Measurements from ENCODE around the gene SCGN.

Gene SCGN

DNA sequence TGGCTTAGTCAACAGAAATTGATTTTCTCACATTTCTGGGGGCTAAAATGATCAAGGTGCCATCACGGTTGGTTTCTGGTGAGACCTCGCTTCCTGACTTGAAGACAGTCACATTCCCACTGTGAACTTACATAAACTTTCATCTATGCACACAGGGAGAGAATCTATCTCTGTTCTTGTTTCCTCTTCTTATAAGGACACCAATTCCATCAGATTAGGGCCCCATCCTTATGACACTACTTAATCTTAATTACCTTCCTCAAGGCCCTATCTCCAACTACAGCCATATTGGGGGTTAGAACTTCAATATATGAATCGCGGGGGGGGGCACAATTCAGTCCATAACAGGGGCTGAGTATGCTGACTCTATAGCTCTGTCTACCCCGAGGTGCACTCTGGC, 10.6 kb upstream of the SCGN start:
- DNase-seq: no peak

DNA sequence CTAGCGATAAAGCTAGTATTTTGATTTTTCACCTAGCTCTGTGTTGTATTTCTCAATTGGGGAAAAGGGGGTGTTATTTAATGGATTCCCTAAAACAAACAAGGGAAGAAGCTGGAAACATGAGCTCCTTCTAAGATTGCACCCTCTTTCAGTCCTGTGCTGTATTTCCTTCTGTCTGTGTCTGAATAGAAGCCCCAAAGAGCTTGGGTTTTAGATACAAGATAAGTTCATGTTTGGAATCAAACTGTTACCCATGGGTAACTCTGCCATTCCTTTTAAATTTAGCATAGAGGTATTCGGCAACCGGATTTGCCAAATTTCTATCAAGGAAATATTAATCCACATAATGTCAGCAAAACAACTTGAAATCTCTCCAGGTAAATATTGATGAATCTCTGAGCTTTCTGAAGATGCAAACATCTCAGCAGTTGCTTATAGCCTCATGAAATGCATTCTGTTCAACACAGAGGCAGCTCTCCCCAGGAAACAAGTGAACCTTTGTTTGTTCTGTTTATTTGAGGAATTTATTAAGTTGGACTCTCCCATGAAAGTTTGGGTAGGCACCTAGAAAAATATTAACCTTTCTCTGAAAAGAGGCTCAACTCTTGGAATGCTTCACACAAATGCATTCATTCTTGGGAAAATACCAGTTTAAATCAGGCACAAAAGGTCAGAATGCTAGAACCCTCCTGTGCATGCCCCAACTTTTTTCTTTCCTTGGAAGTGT, 9.9 kb upstream of the SCGN start:
- DNase-seq: no peak

DNA sequence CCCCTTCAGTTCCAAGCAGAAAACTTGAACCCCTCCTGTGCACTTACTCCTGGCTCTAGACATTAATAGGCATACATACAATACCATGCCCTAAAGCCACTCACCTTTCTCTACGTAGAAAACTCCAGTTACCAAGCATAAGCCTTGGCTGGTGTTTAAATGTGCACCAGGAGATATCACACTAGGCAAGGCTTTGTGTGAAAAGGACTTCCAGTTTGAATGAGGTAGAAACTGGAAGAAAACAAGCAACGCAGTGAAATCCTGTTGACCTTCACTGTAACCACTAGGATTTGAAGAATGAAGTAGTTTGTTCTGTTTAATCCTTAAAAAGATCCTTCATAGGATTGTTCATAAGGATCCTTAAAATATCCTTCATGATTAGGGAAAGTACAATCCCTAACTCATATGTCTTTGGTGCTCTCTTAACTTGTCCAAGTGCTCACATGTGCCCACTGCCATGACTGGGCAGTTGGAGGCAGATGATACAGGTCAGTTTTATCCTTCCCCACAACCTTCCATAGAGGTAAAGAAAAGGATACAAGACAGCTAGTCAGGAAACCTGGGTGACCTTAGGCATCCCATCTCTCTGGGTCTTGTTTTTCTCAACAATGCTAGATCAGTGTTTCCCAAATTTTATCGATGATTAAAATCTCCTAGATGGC, 9.2 kb upstream of the SCGN start:
- DNase-seq: no peak

DNA sequence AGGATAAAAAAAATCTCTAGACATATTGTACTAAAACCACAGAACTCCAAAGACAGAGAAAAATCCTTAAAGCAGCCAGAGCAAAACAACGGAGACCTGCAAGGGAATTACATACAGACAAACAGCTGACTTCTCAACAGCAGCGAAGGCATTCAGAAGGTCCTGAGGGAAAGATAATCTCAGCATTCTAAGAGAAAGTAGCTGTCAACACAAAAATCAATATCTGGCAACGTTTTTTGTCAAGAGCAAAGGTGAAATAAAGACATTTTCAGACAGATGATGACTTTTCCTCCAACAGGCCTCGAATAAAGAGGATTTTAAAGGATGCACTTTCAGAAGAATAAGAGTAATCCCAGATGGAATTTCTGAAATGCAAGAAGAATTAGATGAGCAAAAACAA, 6.1 kb upstream of the SCGN start:
- no peak for DNase-seq

DNA sequence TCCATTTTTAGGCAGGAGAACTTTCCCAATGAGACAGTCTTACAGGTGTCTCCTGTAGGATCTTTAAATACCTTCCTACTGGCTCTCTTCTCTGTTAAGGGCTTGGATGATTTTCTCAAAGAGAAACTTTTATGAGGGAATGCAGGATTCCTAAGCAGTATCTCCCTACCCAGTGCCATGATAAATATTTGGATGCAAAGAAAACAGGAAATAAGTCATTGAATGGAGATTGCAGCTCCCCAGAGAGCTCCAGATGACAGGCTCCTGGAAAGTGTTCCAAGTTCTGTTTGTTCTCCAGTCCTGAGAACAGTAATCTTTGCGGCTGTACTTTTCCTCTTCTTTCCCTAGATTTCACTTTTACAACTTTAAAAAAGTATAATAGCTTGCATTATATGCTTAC, 2.4 kb upstream of the SCGN start:
- DNase-seq: no peak

DNA sequence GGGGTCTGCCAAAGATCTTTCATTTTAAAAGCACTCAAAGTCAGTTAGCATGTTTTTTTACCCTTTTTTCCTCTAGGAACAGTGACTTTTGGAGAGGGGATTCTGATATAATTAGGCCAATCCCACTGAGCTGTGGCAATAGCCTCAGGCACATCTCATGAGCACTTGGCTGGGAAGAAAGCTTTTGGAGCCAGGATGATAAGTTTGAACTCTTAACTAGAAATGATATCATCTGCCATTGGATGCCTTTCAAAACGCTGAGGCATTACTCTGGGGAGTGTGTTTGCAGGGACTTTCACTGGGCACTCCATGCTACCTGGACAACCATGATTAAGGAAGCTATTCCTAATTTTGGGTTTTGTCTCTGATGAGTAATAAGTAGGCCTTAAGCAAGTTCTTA, 3.7 kb downstream of the SCGN start:
- no peak for DNase-seq

DNA sequence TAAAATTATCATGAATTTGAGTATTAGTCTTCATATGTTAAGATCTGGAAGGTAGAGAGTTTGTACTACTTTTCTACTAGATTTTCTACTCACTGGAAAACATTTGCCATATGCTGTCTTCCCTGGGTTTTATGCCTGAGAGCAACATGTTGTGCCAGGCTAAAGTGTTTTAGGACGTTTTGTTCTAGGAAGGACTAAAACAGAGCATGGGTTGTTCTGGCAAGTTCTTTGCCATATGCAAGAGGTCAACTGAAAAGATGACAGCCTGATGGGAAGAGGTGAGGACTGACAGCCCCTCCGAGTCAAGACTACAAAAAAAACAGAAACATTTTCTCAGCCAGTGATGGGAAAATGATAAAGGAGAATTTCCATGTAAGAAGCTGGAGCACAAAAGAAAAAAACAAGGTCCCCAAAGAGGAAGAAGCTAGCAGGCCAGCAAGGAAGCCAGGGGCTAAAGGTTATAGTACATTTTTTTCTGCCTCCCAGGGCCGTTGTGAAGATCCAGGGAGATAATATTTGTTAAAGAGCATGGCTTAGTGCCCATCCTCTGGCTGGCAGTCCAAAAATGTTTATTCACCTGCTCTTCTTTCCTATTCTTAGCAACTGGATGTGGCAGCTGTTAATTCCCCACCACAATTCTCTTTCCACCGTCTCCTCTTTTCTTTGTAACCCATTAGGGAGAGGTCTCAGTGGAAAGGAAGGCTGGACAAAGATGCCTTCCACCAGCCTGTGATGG, 7.8 kb downstream of the SCGN start:
- DNase-seq: no peak

DNA sequence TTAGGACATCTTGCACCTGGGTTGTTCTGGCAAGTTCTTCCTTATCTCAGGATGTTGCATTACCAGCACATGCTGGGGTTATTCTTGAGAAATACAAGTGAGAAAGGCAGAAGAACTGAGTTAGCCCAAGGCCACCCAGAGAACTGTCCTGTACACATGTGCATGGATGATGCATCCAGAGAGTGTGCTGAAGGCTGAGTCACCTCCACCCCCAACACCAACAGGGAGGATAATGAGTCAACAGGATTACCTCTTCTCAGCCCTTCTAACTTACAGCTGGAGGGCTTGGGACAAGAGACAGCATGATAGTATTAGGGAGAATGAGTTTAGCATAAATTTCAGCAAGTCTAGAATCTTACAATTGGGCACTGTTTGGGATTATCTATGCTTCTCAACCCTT, 8.5 kb downstream of the SCGN start:
- DNase-seq: no peak

DNA sequence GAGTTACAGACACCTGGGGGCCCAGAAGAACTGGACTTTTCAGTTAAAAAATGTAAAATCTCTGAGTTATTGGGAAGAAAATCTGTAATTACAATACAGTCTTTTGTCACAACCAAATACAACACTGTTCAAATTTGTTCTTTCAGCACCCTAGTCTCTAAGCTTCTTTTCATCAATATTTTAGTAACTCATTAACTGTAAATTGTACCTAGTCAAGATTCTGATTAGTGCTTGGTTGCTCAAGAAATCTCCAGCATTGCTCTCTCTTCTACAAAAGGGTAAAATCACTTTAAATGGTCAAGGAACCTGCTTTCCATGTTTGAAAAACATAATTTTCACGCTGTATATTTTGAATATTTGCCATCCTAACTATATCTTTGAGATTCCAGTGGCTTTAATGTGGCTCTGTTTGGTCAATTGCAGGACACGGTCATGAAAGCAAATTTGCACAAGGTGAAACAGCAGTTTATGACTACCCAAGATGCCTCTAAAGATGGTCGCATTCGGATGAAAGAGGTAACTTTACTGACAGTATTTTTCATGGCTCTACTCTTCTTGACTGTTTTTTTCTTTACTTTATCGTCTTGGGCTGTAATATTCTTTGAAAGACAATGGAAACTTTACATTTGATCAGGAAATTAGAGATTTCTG, 9.2 kb downstream of the SCGN start:
- DNase-seq: no peak

DNA sequence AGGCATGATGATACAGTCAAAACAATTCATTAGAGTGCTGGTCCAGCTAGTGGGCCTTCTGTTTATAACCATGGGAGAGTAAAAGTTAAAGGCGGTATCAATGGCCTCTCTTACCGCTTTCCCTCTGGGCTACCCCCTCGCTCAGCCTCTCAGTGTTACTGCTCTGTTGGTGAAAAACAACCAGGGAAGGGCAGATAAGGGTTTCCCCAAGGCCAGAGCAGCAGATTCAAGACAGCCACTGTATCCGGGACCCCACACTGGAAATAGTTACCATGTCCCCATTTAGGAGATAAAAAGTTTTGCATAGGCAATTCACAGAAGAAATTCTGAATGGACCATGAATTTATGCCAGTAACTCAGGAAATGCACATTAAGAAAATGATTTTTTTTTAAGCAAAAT, 13.4 kb downstream of the SCGN start:
- DNase-seq: no peak

DNA sequence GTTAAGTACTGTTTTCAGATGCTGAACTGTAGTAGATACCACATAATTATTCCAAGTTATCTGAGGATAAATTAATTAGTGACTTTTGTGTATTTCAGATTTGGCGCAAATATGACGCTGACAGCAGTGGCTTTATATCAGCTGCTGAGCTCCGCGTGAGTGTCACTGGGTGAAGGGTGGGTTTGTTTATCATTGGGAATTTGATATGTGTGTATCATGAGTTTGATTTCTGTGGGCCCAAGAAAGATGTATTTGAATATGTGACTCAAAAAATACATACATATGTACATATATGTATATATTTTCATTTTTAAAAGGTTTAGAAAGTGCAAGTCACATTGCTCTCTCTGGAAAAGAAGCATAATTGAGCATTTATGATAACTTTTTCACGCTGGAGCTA, 17.4 kb downstream of the SCGN start:
- no peak for DNase-seq

DNA sequence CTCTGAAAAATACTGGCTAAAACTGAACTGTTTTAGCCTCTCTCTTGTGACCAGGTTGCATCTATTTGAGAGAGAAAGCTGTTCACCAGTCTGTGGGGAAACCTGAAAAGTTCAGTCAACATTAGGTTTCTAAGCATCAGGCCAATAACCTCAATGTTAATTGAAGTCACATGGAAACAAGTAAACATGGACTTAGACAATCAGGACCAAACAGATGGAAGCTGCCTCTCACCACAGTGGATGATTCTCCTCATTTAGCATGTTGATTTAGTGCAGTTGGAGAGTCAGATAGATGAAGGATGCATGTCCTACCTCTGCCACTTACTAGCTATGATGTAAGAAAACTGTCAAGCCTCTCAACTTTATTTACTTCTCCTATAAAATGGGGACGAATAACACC, 18.2 kb downstream of the SCGN start:
- no peak for DNase-seq

DNA sequence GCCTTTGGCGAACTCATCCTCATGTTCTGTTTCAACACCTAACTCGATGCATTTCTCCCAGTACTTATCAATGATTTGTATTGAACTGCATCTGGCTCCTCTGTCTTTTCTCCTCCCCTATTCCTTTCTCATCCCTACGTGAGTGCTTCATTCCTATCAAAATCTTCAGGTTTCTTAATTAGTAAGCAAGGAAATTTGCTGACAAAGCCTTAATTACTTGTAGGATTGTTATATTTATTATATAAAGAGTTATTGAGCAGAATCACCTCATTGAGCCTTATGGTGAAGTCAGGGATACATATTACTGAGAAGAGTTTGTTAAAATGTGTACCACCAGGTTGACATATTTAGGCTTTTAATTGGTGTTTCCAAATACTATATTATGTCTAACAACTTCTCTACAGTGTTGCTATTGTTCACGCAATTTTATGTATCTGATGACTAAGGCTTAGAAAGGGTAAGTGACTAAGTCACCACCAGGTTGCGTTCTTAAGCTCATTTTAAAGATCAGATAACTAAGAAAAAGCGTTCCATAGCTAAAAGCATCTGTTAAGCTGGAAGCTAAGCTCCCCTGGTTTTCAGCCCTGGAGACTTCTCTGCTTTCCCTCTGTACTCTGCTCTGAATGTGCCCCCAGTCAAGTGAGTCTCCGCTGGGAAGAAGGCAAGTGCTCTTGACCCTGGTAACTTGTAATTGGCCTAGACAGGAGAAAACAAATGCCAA, 18.9 kb downstream of the SCGN start:
- no peak for DNase-seq

DNA sequence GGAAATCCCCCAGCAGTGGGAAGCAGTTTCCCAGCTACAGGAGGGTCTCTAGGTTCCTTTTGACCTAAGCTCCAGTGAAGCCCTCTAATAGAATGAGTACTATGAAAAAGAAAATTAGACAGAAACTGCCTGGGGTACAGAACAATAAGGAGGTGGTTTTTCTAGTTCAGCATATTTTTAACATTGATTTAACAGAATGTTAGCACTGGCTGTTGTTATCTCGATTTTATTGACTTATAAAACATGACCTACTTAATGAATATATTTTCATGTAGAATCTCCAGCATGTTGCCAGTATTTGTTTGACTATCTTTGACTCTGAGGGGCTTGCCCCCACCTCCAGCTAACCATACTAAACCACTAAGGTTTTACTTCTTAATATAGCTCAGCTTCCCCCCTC, 19.6 kb downstream of the SCGN start:
- no peak for DNase-seq

DNA sequence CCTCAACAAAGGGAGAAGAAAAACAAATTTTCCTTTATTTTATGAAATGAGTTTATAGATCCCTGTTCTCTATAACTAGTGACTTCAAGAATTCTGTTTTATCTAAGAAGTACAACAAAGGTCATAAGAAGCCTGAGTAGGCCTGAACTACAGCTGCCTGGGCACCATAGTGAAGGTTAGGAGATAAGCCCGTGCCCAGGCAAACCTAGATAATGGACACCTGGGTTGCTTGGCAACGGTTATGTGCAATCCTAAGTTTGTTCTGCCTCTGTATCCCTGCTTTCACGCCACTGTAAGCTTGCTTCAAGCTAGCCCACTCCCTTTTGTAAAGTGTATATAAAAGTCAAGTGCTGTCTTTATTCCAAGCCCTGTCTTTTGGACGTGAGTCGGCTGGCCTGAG, 23.2 kb downstream of the SCGN start:
- no peak for DNase-seq

DNA sequence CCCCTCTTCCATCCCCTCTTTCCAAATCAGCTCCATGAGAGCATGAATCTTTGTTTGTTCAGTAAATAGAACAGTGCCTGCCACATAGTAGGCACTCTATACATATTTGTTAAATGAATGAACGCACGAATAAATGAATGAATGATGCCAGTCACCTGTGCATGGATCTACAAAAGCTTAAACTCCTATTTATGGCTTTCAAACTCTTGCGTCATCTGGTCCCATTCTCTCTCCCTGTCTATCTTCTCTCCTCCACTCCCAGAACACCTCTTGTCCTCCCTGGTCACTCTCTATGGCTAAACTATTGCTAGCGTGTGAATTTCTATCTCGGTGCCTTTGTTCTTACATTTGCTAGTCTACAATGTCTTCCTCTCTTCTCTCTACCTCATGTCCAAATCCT, 24.8 kb downstream of the SCGN start:
- DNase-seq: no peak

DNA sequence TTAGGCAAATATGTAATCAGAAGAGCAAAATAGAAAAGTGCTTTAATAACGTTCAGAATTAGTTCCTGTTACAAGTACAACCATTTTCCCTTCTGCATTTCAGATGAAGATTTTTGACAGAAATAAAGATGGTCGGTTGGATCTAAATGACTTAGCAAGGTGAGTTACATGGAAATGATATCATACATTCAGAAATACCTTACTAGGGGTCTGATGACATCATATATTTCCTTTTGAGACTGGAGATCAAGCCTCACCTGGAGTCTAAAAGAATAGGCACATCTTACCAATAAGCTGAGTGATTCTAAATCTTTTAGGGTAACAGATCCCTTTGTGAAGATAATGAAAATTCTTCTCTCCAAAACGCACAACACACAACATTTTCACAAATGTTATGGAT, 29.8 kb downstream of the SCGN start:
- DNase-seq: no peak

DNA sequence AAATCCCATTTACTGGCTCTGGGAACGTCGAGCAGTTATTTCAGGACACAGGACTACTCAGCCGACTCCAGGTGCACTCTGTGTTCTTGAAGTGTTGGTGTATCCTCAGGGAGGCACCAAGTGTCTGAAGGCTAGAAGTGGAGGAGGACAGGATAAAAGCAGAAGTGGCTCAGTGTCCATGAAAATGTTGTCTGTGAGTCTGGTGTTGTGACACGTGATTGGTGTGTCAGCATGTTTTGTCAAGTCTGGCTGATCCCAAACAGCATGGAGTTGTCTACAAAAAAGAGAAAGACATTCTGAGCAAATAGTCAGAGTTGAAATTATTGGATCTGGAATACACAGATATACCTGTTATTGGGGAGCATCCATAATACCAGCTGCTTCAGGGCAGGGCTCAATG, 30.3 kb downstream of the SCGN start:
- no peak for DNase-seq

DNA sequence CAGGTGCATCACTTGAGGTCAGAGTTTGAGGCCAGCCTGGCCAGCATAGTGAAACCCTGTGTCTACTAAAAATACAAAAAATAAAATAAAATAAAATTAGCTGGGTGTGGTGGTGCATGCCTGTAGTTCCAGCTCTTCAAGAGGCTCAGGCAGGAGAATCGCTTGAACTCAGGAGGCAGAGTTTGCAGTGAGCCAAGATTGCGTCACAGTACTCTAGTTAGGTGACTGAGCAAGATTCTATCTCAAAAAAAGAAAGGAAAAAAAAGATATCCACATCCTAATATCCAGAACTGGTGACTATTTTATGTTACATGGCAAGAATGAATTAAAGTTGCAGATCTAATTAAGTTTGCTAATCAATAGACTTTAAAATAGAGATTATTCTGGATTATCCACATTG, 32.5 kb downstream of the SCGN start:
- no peak for DNase-seq

DNA sequence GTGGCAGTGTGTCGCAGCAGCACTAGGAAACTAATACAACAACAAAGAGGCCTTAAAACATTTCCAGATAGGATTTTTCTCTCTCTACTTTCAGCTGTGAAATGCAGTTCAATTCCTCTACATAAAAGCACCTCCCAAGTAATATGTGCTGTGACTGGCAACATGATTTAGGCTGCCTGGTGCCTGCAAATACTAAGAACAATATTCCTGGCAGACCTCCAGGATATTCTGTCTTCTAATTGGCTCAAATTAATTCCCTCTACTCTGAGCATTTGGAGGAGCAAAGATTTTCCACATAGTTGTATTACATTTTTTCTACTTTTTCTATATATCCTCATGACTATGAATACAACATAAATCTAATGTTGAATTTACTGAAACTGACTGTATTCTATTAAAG, 33.2 kb downstream of the SCGN start:
- DNase-seq: no peak

DNA sequence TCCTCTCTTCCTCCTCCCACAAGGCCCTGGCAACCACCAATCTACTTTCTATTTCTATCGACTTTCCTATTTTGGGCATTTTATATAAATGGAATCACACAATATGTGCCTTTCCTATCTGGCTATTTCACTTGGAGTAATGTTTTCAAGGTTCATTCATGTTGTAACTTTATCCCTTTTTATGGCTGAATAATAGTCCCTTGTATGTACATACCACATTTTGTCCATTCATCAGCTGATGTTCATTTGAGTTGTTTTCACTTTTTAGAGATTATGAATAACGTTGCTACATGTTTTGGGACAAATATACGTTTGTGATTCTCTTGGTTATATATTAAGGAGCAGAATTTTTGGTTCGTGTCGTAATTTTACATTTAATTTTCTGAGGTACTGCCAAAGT, 33.9 kb downstream of the SCGN start:
- DNase-seq: no peak

DNA sequence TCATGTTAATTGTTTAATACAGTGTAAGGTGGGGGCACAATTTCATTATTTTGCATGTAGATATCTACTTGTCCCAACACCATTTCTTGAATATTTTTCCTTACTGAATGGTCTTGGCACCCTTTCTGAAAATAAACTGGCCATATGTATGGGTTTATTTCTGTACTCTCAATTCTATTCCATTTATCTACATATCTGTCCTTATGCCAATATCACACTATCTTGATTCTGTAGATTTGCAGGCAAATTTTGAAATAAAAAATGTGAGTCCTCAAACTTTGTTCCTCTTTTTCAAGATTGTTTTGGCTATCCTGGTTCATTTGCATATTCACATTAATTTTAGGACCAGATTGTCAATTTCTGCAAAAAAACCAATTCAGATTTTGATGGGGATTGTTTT, 34.8 kb downstream of the SCGN start:
- no peak for DNase-seq

DNA sequence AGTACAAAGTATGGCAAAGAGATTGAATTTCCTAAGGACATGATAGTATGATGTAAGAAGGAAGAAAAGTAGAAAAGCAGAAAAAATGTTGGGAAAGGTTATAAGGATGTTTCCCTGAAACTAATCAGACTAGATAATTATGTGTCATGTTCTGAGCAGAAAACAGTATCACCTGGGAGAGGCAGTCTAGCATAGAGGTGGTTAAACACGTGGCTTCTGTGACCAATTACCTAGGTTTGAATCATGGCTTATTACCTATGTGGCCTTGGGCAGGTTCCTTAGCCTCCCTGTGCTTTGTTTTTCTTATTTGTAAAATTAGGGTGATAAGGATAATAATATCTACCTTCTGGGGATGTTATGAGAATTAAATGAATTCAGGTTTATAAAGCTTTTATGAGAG, 38.0 kb downstream of the SCGN start:
- no peak for DNase-seq

Data from NK-92 treated with Interleukin-12 subunit alpha and Interleukin-12 subunit beta, amount 100 ng/mL, for 24 hours (cell line).